Liver (tissue), 3 donors: ENCODE measurements around the gene MTG1.

Experiments used
- FOXA1 ChIP-seq: IDR thresholded peaks from 2 replicates; pipeline ENCODE4 v1.6.1; 2016; ENCODE audit warnings: antibody characterized with exemption
- NR2F2 ChIP-seq: IDR thresholded peaks from 2 replicates; pipeline ENCODE4 v1.6.1; 2016; ENCODE audit warnings: antibody characterized with exemption
- RAD21 ChIP-seq, 2 donors: IDR thresholded peaks; 2 replicates each; pipeline ENCODE4 v1.6.1; 2016; ENCODE audit warnings: antibody characterized with exemption in 2 of 2, mild to moderate bottlenecking in 2 of 2
- TAF1 ChIP-seq: conservative IDR thresholded peaks from 2 replicates; pipeline ENCODE4 v1.6.1; 2016; ENCODE audit warnings: antibody characterized with exemption, mild to moderate bottlenecking
- YY1 ChIP-seq: IDR thresholded peaks from 2 replicates; pipeline ENCODE4 v1.6.1; 2016; ENCODE audit warnings: antibody characterized with exemption, mild to moderate bottlenecking
- TF ChIP-seq, protein P1 (sequence below): fragments of 150-350 bp; IDR thresholded peaks from 2 replicates; pipeline ENCODE4 v1.5.1; 2017; ENCODE audit warnings: improper control_type of control experiment, low read depth, low read length; ENCODE audit not compliant: missing input control
- TF ChIP-seq, protein P2 (sequence below): IDR thresholded peaks from 2 replicates; pipeline ENCODE4 v1.6.1; 2016; ENCODE audit warnings: antibody characterized with exemption
- donor health status: healthy.
- donor health status: healthy.

DNA sequence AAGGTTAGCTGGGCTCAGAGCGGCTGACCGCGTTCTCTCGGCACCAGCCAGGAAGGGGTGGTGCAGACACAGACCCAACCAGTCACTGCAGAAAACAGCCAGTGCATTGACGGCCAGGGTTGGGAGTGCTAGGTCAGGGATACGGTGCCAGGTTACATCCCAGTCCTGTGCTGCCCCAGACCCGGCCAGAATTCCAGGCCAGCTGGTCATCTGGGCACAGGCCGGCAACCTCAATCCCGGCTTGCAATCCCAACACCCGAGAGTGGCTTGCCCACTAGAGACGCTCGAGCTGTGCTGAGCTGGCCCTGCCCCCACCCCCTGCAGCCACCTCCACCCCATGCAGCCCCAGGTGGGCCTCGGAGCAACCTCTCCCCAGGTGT is 43.0 kb upstream of the MTG1 start:
- TF ChIP-seq FOXA1 (no peak), NR2F2 (peak; percentile 17), TAF1 (no peak), YY1 (no peak), RAD21 (IDR thresholded peaks at IDR 0.05) (peak; percentile 13 to 16)
- TF ChIP-seq, protein P1, sequence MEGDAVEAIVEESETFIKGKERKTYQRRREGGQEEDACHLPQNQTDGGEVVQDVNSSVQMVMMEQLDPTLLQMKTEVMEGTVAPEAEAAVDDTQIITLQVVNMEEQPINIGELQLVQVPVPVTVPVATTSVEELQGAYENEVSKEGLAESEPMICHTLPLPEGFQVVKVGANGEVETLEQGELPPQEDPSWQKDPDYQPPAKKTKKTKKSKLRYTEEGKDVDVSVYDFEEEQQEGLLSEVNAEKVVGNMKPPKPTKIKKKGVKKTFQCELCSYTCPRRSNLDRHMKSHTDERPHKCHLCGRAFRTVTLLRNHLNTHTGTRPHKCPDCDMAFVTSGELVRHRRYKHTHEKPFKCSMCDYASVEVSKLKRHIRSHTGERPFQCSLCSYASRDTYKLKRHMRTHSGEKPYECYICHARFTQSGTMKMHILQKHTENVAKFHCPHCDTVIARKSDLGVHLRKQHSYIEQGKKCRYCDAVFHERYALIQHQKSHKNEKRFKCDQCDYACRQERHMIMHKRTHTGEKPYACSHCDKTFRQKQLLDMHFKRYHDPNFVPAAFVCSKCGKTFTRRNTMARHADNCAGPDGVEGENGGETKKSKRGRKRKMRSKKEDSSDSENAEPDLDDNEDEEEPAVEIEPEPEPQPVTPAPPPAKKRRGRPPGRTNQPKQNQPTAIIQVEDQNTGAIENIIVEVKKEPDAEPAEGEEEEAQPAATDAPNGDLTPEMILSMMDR: no peak
- TF ChIP-seq, protein P2, sequence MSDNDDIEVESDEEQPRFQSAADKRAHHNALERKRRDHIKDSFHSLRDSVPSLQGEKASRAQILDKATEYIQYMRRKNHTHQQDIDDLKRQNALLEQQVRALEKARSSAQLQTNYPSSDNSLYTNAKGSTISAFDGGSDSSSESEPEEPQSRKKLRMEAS: no peak
